Transverse colon (tissue), 4 donors: ENCODE measurements around the gene WDSUB1.

ENCODE experiments used
- CTCF ChIP-seq, 5 experiments: fragments of 200-600 bp in 3 of 5; fragments of 450-650 bp in 2 of 5; sonication (generic) in 3 of 5; IDR thresholded peaks; 1 replicate in 2 of 5; 2 replicates in 3 of 5; pipeline ENCODE4 v1.5.1; 2016 to 2017; ENCODE audit warnings: antibody characterized with exemption in 5 of 5, inconsistent platforms in 3 of 5, mild to moderate bottlenecking in 2 of 5, moderate library complexity in 1 of 5
- EP300 ChIP-seq: sonication (generic); formaldehyde crosslinking; IDR thresholded peaks from one replicate; pipeline ENCODE4 v1.6.1; 2017; ENCODE audit warnings: antibody characterized with exemption, low read depth
- POLR2A ChIP-seq: fragments of 450-650 bp; IDR thresholded peaks from one replicate; pipeline ENCODE4 v1.6.1; 2016; ENCODE audit warnings: antibody characterized with exemption, mild to moderate bottlenecking, moderate library complexity
- POLR2AphosphoS5 ChIP-seq, 3 donors: sonication (generic); formaldehyde crosslinking; IDR thresholded peaks; one replicate each; pipeline ENCODE4 v1.6.1; 2016; ENCODE audit warnings: antibody characterized with exemption in 3 of 3

GRCh38 chr2:159211447-159212396, 74.8 kb downstream of the WDSUB1 start:
- no peak for TF ChIP-seq POLR2A
- TF ChIP-seq EP300, result no peak
- TF ChIP-seq CTCF (IDR thresholded peaks at IDR 0.05), result no peak
- no peak for TF ChIP-seq POLR2AphosphoS5 (IDR thresholded peaks at IDR 0.05)
